Measurements from ENCODE around the gene ITGA6. TPM values are rescaled to one million over a fixed set of nuclear protein-coding genes. Genes with fewer than 3 reads are reported as not detected.

Gene ITGA6
- total RNA-seq, 4 donors from 2014 or later = 201 to 357 (median 225) TPM

DNA sequence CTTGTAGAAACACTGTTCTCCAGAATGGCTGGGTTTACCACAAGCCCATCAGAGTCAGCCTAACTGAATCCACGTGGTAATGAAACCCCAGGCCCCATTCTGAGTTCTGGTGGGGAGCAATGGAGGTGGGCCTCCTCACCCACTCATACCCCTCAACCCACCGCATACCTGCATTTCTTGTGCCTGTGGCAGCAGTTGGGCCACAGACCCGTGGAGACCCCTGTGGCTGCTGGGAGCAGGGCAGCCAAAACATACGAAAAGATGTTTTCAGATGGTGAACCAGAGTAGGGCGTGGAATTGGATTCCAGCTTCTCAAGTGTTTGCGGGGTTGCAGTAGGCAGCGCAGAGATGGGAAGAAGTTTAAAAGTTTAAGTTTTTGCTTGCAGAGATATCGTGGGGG, 51.0 kb downstream of the ITGA6 start:
- no peak for TF ChIP-seq POLR2A (IDR thresholded peaks at IDR 0.05)
- TF ChIP-seq, protein P1, sequence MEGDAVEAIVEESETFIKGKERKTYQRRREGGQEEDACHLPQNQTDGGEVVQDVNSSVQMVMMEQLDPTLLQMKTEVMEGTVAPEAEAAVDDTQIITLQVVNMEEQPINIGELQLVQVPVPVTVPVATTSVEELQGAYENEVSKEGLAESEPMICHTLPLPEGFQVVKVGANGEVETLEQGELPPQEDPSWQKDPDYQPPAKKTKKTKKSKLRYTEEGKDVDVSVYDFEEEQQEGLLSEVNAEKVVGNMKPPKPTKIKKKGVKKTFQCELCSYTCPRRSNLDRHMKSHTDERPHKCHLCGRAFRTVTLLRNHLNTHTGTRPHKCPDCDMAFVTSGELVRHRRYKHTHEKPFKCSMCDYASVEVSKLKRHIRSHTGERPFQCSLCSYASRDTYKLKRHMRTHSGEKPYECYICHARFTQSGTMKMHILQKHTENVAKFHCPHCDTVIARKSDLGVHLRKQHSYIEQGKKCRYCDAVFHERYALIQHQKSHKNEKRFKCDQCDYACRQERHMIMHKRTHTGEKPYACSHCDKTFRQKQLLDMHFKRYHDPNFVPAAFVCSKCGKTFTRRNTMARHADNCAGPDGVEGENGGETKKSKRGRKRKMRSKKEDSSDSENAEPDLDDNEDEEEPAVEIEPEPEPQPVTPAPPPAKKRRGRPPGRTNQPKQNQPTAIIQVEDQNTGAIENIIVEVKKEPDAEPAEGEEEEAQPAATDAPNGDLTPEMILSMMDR (IDR thresholded peaks at IDR 0.05) = no peak

DNA sequence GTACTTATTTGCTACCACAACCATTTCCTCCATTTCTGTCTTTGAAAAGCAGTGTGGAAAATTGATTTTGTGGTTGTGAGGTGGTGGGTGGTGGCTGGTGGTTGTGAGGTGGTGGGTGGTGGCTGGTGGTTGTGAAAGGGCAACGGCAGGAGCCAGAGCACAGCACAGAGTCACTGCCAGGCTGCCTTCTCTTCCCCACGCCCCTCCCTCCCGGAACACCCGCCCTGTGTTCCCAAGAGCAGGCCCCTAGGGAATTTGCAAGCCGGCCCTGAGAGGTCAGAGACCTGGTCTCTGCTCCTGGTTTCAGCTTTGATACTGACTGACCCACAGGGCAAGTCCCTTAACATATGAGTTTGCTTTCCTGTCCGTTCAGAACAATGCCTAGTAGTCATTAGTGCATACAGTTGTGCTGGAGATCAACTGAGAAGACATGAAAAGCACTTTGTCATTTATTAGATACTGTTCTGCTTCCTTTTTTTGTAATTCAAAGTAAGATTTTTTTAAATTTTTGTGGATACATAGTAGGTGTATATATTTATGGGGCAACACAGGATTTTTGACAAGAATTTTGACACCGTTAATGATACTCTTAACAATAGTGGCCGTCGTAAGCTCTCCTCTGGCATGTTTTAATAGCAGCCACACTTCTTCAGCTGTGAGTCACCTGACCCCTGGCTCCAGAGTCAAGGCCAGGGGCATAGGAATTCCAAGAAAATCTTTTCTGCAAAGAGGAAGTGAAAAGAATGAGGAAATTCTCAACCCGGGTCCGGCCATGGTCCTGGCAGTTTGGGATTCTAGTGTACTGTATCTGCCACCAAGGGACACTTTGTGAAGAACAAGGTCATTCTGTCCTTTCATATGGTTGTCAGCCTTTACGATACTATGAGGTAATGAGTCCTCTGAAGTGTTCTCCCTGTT, 53.2 kb downstream of the ITGA6 start:
- no peaks in the 10 kb centered on the region for H3K9me3 ChIP-seq
- H3K4me3 ChIP-seq = no peak overlapping the region
- no peaks in the 10 kb centered on the region for H3K27me3 ChIP-seq
- TF ChIP-seq, protein P1 (IDR thresholded peaks at IDR 0.05) = no peak
- no peak for TF ChIP-seq POLR2A (IDR thresholded peaks at IDR 0.05)
- peak overlapping the region in 1 of 4 donors; percentile 22 for H3K27ac ChIP-seq
- no peaks in the 10 kb centered on the region for H3K4me1 ChIP-seq
- DNase-seq = no peak
- H3K36me3 ChIP-seq = peaks cover 0 to 52% (median 0%) of the 10 kb centered on the region in 3 donors

More for the DNA sequence above, 51.0 kb downstream of the ITGA6 start:
- Histone ChIP-seq H3K4me3 (no peak overlapping the region), H3K36me3 (peaks cover 0 to 58% (median 0%) of the 10 kb centered on the region in 3 donors), H3K4me1 (no peaks in the 10 kb centered on the region), H3K27me3 (no peaks in the 10 kb centered on the region), H3K9me3 (no peaks in the 10 kb centered on the region), H3K27ac (no peak overlapping the region)
- DNase-seq = no peak

DNA sequence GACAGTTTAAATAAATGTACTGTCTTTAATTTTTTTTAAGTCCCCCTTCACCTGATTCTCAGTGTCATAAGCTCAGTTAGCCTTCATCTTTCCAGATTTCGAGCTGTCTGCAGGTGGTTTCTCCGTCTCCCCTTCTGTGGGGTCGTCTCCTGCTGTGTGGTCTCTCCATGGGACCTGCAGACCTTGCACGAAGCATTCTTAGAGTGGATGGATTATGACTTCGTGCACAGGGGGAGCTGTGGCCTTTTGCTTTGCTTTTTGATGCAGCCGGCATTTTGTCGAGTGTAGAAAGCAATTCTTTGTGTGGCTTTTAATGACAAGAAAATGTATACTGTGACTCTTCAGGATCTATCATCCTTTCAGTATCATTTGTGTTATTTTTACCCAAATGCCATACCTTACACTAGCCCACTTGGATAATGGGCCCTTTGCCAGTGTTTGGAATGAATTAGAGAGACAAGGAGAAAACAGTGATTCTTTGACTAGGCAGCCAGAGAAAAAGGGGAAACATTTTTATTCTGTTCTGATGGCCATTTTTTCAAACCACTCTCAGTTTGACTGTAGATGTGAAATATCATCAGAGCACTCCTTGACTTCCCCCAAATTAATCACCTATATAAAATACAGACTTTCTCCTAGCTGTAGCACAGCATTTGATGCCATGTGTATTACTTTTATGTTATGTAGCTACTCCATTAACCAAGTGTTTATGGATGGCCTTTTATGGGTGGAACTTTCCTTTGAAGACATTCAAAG, 54.3 kb downstream of the ITGA6 start:
- no peak for TF ChIP-seq POLR2A (IDR thresholded peaks at IDR 0.05)
- TF ChIP-seq, protein P1 (IDR thresholded peaks at IDR 0.05) = no peak
- no peaks in the 10 kb centered on the region for H3K27me3 ChIP-seq
- H3K36me3 ChIP-seq = peaks cover 0 to 55% (median 0%) of the 10 kb centered on the region in 3 donors
- H3K4me3 ChIP-seq = no peak overlapping the region
- DNase-seq = no peak
- H3K9me3 ChIP-seq = no peaks in the 10 kb centered on the region
- no peak overlapping the region for H3K27ac ChIP-seq
- no peaks in the 10 kb centered on the region for H3K4me1 ChIP-seq

DNA sequence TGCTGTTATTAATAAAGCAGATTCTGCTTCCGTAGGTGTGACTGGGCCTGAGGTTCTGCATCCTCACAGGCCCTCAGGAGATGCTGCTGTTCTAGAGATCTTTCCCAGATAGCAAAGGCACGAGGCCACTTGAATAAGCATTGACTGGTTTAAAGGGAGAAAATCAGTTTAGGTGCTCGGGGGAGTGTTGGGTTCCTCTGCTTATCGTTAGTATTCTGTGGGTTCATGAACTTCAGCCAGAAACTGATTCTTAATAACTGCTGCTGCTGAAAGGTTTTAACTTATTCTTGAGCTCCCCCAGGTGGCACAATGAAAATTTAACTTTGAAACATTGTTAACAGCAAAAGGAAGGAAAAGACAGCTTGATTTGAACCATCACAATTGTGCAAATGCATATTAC, 56.9 kb downstream of the ITGA6 start:
- no peaks in the 10 kb centered on the region for H3K4me1 ChIP-seq
- H3K9me3 ChIP-seq = no peaks in the 10 kb centered on the region
- H3K4me3 ChIP-seq = no peak overlapping the region
- H3K36me3 ChIP-seq = peaks cover 0 to 73% (median 0%) of the 10 kb centered on the region in 3 donors
- TF ChIP-seq POLR2A (IDR thresholded peaks at IDR 0.05) = no peak
- TF ChIP-seq, protein P1 (IDR thresholded peaks at IDR 0.05) = peak in 4 of 6 experiments; percentile 13 to 52 (median 34)
- H3K27me3 ChIP-seq = no peaks in the 10 kb centered on the region
- H3K27ac ChIP-seq = no peak overlapping the region
- DNase-seq = no peak

DNA sequence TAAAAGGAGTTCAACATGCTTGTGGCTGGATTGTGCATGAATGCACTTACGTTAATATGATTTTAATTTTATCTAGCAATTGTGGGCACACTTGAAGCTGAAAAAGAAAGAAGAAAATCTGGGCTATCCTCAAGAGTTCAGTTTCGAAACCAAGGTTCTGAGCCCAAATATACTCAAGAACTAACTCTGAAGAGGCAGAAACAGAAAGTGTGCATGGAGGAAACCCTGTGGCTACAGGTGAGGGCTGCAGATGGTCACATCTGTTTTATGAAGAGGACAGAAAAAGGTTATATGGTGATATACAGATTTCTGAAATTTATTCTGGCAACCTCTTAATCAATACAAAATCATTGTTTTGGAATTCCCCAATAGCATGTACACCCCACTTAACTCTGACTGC, 57.3 kb downstream of the ITGA6 start:
- no peaks in the 10 kb centered on the region for H3K27me3 ChIP-seq
- H3K27ac ChIP-seq = no peak overlapping the region
- DNase-seq = no peak
- no peak overlapping the region for H3K4me3 ChIP-seq
- H3K4me1 ChIP-seq = no peaks in the 10 kb centered on the region
- TF ChIP-seq, protein P1 (IDR thresholded peaks at IDR 0.05) = no peak
- no peak for TF ChIP-seq POLR2A (IDR thresholded peaks at IDR 0.05)
- peaks cover 0 to 74% (median 0%) of the 10 kb centered on the region in 3 donors for H3K36me3 ChIP-seq
- H3K9me3 ChIP-seq = no peaks in the 10 kb centered on the region

Measured in Peyer's patch (tissue), 4 donors.